NB4 (cell line): Measurements from ENCODE around the gene ADAP2.

ENCODE experiments used
- DNase-seq: peaks from one replicate; pipeline ENCODE4 v3.0.0; 2010; ENCODE audit warnings: low read depth
- H3K4me3 ChIP-seq: one replicate; pipeline ENCODE4 v1.5.1; 2011; ENCODE audit warnings: mild to moderate bottlenecking, low read depth, low read length, moderate library complexity
- CTCF ChIP-seq: IDR thresholded peaks from one replicate; pipeline ENCODE4 v1.5.1; 2012; ENCODE audit warnings: low read depth, low read length
- MAX ChIP-seq: IDR thresholded peaks from 2 replicates; pipeline ENCODE4 v1.6.1; 2011; ENCODE audit warnings: low read depth, low read length
- MYC ChIP-seq: IDR thresholded peaks from 2 replicates; pipeline ENCODE4 v1.6.1; 2011; ENCODE audit warnings: low read depth, low read length
- POLR2A ChIP-seq: IDR thresholded peaks from 2 replicates; pipeline ENCODE4 v1.6.1; 2011; ENCODE audit warnings: mild to moderate bottlenecking; ENCODE audit not compliant: insufficient read length; ENCODE audit errors: extremely low read depth

Gene ADAP2, protein sequence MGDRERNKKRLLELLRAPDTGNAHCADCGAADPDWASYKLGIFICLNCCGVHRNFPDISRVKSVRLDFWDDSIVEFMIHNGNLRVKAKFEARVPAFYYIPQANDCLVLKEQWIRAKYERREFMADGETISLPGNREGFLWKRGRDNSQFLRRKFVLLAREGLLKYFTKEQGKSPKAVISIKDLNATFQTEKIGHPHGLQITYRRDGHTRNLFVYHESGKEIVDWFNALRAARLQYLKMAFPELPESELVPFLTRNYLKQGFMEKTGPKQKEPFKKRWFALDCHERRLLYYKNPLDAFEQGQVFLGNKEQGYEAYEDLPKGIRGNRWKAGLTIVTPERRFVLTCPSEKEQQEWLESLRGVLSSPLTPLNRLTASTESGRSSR

DNA sequence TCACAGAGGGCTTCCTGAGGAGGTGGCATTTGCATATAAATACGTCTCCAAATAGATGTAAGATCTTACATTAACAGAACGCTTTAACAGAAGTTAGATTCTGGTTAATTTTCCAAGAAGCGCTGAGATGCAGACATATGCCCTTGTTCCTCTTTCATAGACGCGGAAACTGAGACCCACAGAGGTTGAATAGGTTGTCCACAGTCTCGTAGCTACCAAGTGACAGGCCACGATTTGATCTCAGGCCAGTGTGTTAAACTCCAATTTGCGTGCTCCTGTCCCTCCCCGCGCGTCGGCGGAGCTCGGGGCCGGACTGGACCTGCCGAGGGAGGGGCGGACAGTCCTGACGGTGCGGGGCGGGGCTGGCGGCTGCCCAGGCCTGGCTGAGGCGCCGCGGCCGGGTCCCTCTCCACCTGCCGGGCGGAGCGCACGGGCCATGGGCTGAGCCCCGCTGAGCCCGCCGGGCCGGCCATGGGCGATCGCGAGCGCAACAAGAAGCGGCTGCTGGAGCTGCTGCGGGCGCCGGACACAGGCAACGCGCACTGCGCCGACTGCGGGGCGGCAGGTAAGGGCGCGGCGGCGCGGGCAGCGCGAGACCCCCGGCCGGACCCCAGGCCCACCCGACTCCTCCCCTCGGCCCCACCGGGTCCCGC is at the start of gene ADAP2:
Gene ADAP2 (plus strand): TSS at position 402 of the 653 bp plus-strand sequence. CDS start 70 bp downstream, at position 472.
- peak; percentile 50 for DNase-seq
- H3K4me3 ChIP-seq, result no peak within 1 kb of the TSS
- TF ChIP-seq POLR2A (no peak), CTCF (no peak), MAX (no peak), MYC (no peak)

- DNase-seq, result no peak
Measured at GRCh38 chr17:30886187-30886586, 35.6 kb upstream of the ADAP2 start.

DNA sequence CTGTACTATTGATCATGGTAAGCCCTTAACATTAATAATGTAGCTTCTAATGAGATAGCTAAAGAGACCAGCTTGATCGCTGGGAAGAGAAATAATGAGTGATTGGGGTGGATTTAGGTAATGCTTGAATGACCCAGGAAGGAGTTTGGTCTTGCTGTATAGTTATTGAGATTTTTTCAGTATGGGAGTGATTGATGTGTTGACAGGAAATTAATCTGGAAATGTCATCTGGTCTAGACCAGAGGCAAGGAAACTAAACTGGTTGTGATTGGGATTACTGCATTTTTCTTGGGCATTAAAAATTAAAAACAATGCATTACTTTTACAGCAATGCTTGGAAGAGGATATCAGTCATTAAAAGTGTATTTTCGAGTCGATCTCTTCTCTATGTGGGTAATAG is 27.5 kb upstream of the ADAP2 start:
- H3K4me3 ChIP-seq, result no peak overlapping the region
- DNase-seq, result no peak
- TF ChIP-seq MAX (no peak), MYC (no peak), CTCF (no peak), POLR2A (no peak)

More at GRCh38 chr17:30886187-30886586, 35.6 kb upstream of the ADAP2 start:
- no peak overlapping the region for H3K4me3 ChIP-seq
- no peak for TF ChIP-seq MAX
- TF ChIP-seq POLR2A, result no peak

DNA sequence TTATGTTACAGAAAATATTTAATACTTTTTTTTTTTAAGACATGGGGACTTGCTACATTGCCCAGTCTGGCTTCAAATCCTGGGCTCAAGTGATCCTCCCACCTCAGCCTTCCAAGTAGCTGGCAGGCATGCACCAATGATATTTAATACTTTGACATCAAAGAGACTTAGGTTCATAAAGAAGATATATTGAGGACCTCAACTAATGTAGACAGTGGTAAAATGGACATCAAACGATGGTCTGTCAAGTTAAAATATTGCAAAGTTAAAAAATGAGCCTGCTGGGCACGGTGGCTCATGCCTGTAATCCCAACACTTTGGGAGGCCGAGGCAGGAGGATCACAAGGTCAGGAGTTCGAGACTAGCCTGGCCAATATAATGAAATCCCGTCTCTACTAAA is 24.4 kb upstream of the ADAP2 start:
- no peak for TF ChIP-seq MYC
- TF ChIP-seq POLR2A, result no peak
- TF ChIP-seq MAX, result no peak
- no peak for TF ChIP-seq CTCF
- no peak overlapping the region for H3K4me3 ChIP-seq
- DNase-seq, result no peak

GRCh38 chr17:30905742-30906100 is 16.0 kb upstream of the ADAP2 start:
- peak; percentile 50 for DNase-seq
- TF ChIP-seq POLR2A (no peak), MYC (no peak), MAX (no peak), CTCF (no peak)
- peak overlapping the region; percentile 83 for H3K4me3 ChIP-seq

DNA sequence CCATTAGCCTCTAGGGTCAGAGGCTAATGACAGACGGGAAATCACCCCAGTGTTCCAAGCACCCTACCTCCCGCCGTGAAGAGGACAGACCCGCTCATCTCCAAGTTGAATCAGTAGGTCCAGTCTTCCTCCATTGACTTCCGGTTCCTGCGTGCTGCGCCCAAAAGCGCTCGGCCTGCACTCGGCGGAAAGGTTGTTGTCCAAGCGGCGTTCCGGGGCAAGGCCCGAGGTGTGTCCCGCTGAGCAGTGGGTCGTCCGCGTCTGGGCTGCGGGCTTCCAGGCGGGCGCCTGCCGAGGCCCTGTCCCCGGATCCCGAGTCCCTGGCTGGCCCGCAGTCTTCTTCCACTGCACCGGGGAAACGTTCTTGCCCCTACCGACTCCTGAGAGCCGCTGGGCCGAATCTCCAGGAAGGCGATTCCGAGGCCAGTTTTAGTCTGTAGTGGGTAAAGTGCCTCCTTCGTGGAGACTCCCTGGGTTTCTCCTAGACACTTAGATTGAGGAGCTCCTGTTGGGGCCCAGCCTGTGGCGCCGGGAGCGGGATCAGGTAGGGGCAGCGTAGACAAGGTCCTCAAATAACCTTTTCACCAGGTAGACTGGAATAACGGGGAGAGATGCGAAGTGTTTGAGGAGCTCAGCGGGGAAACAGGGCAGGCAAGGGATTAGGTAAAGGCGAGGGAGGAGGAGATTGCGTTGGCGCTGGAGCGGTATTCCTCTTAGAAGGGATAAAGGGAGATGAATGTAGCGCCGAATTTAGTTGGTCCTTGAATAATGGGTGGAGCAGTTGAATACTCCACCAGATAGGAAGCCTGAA is 15.4 kb upstream of the ADAP2 start, which contains the start of gene TEFM:
Gene TEFM (minus strand): TSS at position 138 of the 811 bp plus-strand sequence. CDS start 40 bp downstream, at position 98.
- TF ChIP-seq MYC (peak; percentile 73), POLR2A (peak; percentile 83), MAX (no peak; the same call in 1 of the 2 replicates), CTCF (no peak)
- H3K4me3 ChIP-seq, result peak within 1 kb of the TSS; percentile 83
- peak; percentile 95 for DNase-seq
